ENCODE measurements around the gene OR6X1.
A peak's percentile ranks its signal among the peaks of the same experiment; 100 is the strongest.
"Not testable (repeated sequence)": the region's sequence is repeated elsewhere in the genome, so short reads cannot be mapped to it uniquely, and the experiment has no call there.

The OR6X1 gene

GRCh38 chr11:123753110-123753509 lies 1.2 kb downstream of the OR6X1 start:
- no peak for DNase-seq (ENCODE audit: low read depth)

- DNase-seq (ENCODE audit: low read depth) = no peak
These were observed 2.5 kb downstream of the OR6X1 start for GRCh38 chr11:123751781-123752180.

GRCh38 chr11:123748349-123748748 lies 6.0 kb downstream of the OR6X1 start:
- not testable (repeated sequence) for DNase-seq (ENCODE audit: low read depth)

GRCh38 chr11:123745764-123746451 lies 8.4 kb downstream of the OR6X1 start:
- no peak for DNase-seq (ENCODE audit: low read depth)

GRCh38 chr11:123742724-123743120 lies 11.6 kb downstream of the OR6X1 start:
- DNase-seq (ENCODE audit: low read depth) = no peak

- no peak for DNase-seq (ENCODE audit: low read depth)
These were observed 12.1 kb downstream of the OR6X1 start for GRCh38 chr11:123742031-123742723.

- DNase-seq (ENCODE audit: low read depth) = peak; percentile 87
These were observed 12.9 kb downstream of the OR6X1 start, which contains the start of gene ZNF202 for GRCh38 chr11:123741159-123742030. Gene ZNF202, minus strand, starts transcription at chr11:123741660. Its CDS starts 10,772 bp downstream, at chr11:123730888.

- no peak for DNase-seq (ENCODE audit: low read depth)
These were observed 13.5 kb downstream of the OR6X1 start for GRCh38 chr11:123740787-123741158.

GRCh38 chr11:123738374-123738773 lies 15.9 kb downstream of the OR6X1 start:
- DNase-seq (ENCODE audit: low read depth) = no peak

GRCh38 chr11:123736769-123737168 lies 17.5 kb downstream of the OR6X1 start:
- DNase-seq (ENCODE audit: low read depth) = no peak

- no peak for DNase-seq (ENCODE audit: low read depth)
These were observed 24.7 kb downstream of the OR6X1 start for GRCh38 chr11:123729602-123730001.

GRCh38 chr11:123725995-123726655 lies 28.2 kb downstream of the OR6X1 start:
- no peak for DNase-seq (ENCODE audit: low read depth)

- DNase-seq (ENCODE audit: low read depth) = no peak
These were observed 34.9 kb downstream of the OR6X1 start for GRCh38 chr11:123719452-123719851.

- no peak for DNase-seq (ENCODE audit: low read depth)
These were observed 35.8 kb downstream of the OR6X1 start for GRCh38 chr11:123718469-123718868.

- DNase-seq (ENCODE audit: low read depth) = no peak
These were observed 36.3 kb downstream of the OR6X1 start for GRCh38 chr11:123718063-123718462.

GRCh38 chr11:123712627-123713026 lies 41.7 kb downstream of the OR6X1 start:
- DNase-seq (ENCODE audit: low read depth) = not testable (repeated sequence)

GRCh38 chr11:123707606-123708205 lies 46.6 kb downstream of the OR6X1 start:
- peak; percentile 21 for DNase-seq (ENCODE audit: low read depth)

GRCh38 chr11:123707206-123707605 lies 47.1 kb downstream of the OR6X1 start:
- no peak for DNase-seq (ENCODE audit: low read depth)

- DNase-seq (ENCODE audit: low read depth) = no peak
These were observed 50.0 kb downstream of the OR6X1 start for GRCh38 chr11:123704341-123704740.
